OCI-LY1 (cell line): ENCODE data around the gene PDCD4.

Source experiments
- H2AFZ ChIP-seq: fragments of 200-600 bp; sonication (generic), shearing (Covaris generic); 2 replicates; pipeline ENCODE4 v1.6.0; 2014; ENCODE audit warnings: antibody characterized with exemption, mild to moderate bottlenecking, low read length
- H3F3A ChIP-seq: fragments of 200-600 bp; sonication (generic), shearing (Covaris generic); 2 replicates; pipeline ENCODE4 v1.6.0; 2014; ENCODE audit warnings: mild to moderate bottlenecking, antibody characterized with exemption, low read length, moderate library complexity; ENCODE audit not compliant: insufficient read depth
- H3K27ac ChIP-seq: fragments of 200-600 bp; sonication (generic); 2 replicates; pipeline ENCODE4 v1.5.1; 2014; ENCODE audit warnings: low read length, mixed run types, mild to moderate bottlenecking, low read depth; ENCODE audit not compliant: poor library complexity, severe bottlenecking
- H3K27me3 ChIP-seq: fragments of 200-600 bp; sonication (generic); 2 replicates; pipeline ENCODE4 v1.6.0; 2014; ENCODE audit warnings: antibody characterized with exemption, mild to moderate bottlenecking, low read length, moderate library complexity; ENCODE audit not compliant: insufficient read depth
- H3K36me3 ChIP-seq: fragments of 200-600 bp; sonication (generic); 2 replicates; pipeline ENCODE4 v1.6.1; 2014; ENCODE audit warnings: mild to moderate bottlenecking, antibody characterized with exemption, low read length, moderate library complexity, mixed read lengths; ENCODE audit not compliant: insufficient read depth
- H3K4me1 ChIP-seq: fragments of 200-600 bp; sonication (generic); 2 replicates; pipeline ENCODE4 v1.5.1; 2014; ENCODE audit warnings: mild to moderate bottlenecking, low read length, moderate library complexity; ENCODE audit not compliant: insufficient read depth, severe bottlenecking
- H3K4me2 ChIP-seq: fragments of 200-600 bp; sonication (generic), shearing (Covaris generic); 2 replicates; pipeline ENCODE4 v1.6.1; 2014; ENCODE audit warnings: low read length
- H3K4me3 ChIP-seq: fragments of 200-600 bp; sonication (generic); 2 replicates; pipeline ENCODE4 v1.5.1; 2014; ENCODE audit warnings: low read length, low read depth, mild to moderate bottlenecking, mixed read lengths; ENCODE audit not compliant: poor library complexity, severe bottlenecking
- H3K79me2 ChIP-seq: fragments of 200-600 bp; shearing (Covaris generic); 2 replicates; pipeline ENCODE4 v1.6.1; 2016; ENCODE audit warnings: mixed run types, low read length, mixed read lengths; ENCODE audit not compliant: insufficient read depth
- H3K9ac ChIP-seq: fragments of 200-600 bp; sonication (generic), shearing (Covaris generic); 2 replicates; pipeline ENCODE4 v1.6.1; 2014; ENCODE audit warnings: mild to moderate bottlenecking, low read length, mixed read lengths
- H3K9me2 ChIP-seq: fragments of 200-600 bp; sonication (generic), shearing (Covaris generic); 2 replicates; pipeline ENCODE4 v1.6.1; 2014; ENCODE audit warnings: low read depth, mild to moderate bottlenecking, low read length, mixed read lengths
- H3K9me3 ChIP-seq: fragments of 200-600 bp; shearing (Covaris generic); 2 replicates; pipeline ENCODE4 v1.6.1; 2014; ENCODE audit warnings: low read length, mixed read lengths
- H4K20me1 ChIP-seq: fragments of 200-600 bp; sonication (generic), shearing (Covaris generic); 2 replicates; pipeline ENCODE4 v1.6.0; 2016; ENCODE audit warnings: mild to moderate bottlenecking, low read length; ENCODE audit not compliant: insufficient read depth
- CTCF ChIP-seq: fragments of 200-600 bp; sonication (generic), shearing (Covaris generic); IDR thresholded peaks from 2 replicates; pipeline ENCODE4 v1.5.1; 2017; ENCODE audit warnings: mild to moderate bottlenecking, antibody characterized with exemption, low read length, moderate library complexity, mixed read lengths
- EZH2 ChIP-seq: fragments of 200-600 bp; sonication (generic), shearing (Covaris generic); IDR thresholded peaks from 2 replicates; pipeline ENCODE4 v1.8.0; 2017; ENCODE audit warnings: borderline replicate concordance, mixed run types, mild to moderate bottlenecking, antibody characterized with exemption, low read length, moderate library complexity, mixed read lengths

PDCD4 gene

GRCh38 chr10:110835841-110836240 lies 35.9 kb upstream of the PDCD4 start:
- no peak overlapping the region for H2AFZ ChIP-seq
- H3K4me1 ChIP-seq, result peaks cover 67% of the 10 kb centered on the region
- H4K20me1 ChIP-seq, result no peaks in the 10 kb centered on the region
- H3K9me3 ChIP-seq, result no peaks in the 10 kb centered on the region
- no peak overlapping the region for H3K9ac ChIP-seq
- peak overlapping the region; percentile 79 for H3K27ac ChIP-seq
- H3K36me3 ChIP-seq, result no peaks in the 10 kb centered on the region
- no peaks in the 10 kb centered on the region for H3K9me2 ChIP-seq
- no peak overlapping the region for H3K4me2 ChIP-seq
- no peak overlapping the region for H3K4me3 ChIP-seq
- no peaks in the 10 kb centered on the region for H3K27me3 ChIP-seq
- TF ChIP-seq CTCF (no peak), EZH2 (no peak)
- H3K79me2 ChIP-seq, result no peaks in the 10 kb centered on the region
- no peaks in the 10 kb centered on the region for H3F3A ChIP-seq

DNA sequence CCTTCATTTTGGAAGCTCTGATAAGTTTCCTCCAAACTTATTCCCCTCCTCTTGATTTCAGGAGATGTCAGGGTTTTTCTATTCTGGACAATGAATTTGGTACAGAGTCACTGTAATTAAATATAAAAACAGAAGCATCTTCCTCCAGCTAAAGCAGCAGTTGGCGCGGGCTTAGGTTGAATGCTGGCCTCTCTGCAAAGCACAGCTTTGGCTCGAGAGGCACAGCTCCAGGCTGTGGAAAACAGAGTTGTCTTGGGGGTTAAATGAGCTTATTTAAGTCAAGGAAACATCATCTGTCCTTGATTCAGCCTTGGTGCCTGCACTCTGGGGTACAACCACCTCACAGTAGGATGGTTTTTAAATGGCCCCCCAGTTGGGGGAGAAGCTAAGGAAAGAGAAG lies 35.0 kb upstream of the PDCD4 start:
- H3K9me3 ChIP-seq, result no peaks in the 10 kb centered on the region
- H3F3A ChIP-seq, result no peaks in the 10 kb centered on the region
- no peak overlapping the region; the same call in 1 of the 2 replicates for H3K9ac ChIP-seq
- H4K20me1 ChIP-seq, result no peaks in the 10 kb centered on the region
- no peaks in the 10 kb centered on the region for H3K36me3 ChIP-seq
- H3K4me3 ChIP-seq, result no peak overlapping the region
- H3K27ac ChIP-seq, result peak overlapping the region; percentile 79
- H3K79me2 ChIP-seq, result no peaks in the 10 kb centered on the region
- H2AFZ ChIP-seq, result no peak overlapping the region
- no peak for TF ChIP-seq CTCF
- no peak for TF ChIP-seq EZH2
- H3K4me2 ChIP-seq, result no peak overlapping the region
- H3K27me3 ChIP-seq, result no peaks in the 10 kb centered on the region
- H3K9me2 ChIP-seq, result no peaks in the 10 kb centered on the region
- H3K4me1 ChIP-seq, result peaks cover 76% of the 10 kb centered on the region

DNA sequence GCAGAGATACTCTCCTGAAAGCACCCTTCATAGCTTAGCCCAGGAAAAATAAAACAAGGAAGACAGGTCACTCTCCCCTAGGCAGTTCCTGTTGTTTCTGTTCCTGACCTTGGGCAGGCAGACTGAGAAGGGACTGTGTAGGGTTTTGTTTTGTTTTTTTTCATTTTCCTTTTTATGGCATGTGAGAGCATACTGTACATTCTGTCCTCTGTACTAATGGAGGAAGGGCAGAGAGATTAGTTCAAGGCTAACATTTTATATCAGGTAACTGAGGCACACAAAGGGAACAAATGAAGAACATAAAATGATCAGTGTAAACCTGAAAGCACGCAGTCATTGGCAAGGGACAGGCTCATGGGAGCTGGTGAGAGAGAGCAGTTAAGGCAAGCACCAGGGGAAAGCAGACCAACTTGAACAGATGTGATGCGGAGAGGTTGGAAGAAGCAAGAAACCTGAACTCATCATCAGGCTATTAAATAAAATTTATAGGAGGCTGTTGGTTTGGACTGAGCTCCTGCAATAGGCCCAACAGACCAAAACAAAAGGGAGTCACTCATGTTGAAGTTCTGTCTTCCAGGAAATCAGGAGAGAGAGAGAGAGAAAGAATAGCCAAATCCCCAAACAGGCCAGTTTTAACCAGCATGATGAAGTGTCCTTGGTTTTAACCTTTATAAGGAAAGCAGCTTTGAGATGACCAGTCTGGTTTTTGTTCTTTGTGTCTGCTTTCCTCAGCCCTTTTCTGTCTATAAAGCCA lies 34.1 kb upstream of the PDCD4 start:
- Histone ChIP-seq H3K27me3 (no peaks in the 10 kb centered on the region), H3F3A (no peaks in the 10 kb centered on the region), H3K4me3 (no peak overlapping the region), H4K20me1 (no peaks in the 10 kb centered on the region), H3K9me2 (no peaks in the 10 kb centered on the region), H2AFZ (no peak overlapping the region), H3K9me3 (no peaks in the 10 kb centered on the region), H3K27ac (peak overlapping the region; percentile 79), H3K4me2 (no peak overlapping the region), H3K79me2 (no peaks in the 10 kb centered on the region), H3K4me1 (peaks cover 83% of the 10 kb centered on the region), H3K36me3 (no peaks in the 10 kb centered on the region), H3K9ac (no peak overlapping the region)
- TF ChIP-seq EZH2, result no peak
- no peak for TF ChIP-seq CTCF
